ENCODE data around the gene MEF2A. TPM values are rescaled to one million over a fixed set of nuclear protein-coding genes. Genes with fewer than 3 reads are reported as not detected.

MEF2A gene
- total RNA-seq, 1 experiment from 2014 or later, result 29.6 TPM

DNA sequence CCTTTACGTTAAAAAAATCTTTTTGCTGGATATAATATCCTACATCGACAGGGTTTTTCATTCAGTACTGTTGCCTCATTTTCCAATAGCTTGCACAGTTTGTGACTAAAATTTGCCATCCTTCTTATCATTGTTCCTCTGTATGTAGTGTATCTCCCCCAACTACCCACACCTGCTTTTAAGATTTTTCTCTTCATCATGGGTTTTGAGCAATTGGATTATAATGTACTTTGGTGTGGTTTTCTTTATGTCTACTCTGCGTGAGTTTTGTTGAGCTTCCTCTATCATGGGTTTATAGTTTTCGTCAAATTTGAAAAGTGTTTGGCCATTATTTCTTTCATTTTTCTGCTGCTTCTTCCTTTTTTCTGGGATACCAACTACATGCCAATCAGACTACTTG is 39.6 kb upstream of the MEF2A start:
- no peak overlapping the region for H2AFZ ChIP-seq (ENCODE audit: low read depth, low read length, poor library complexity, severe bottlenecking)
- H4K20me1 ChIP-seq (ENCODE audit: insufficient read depth), result no peaks in the 10 kb centered on the region
- H3K4me1 ChIP-seq (ENCODE audit: control insufficient read depth in 1 of 2, insufficient read depth in 2 of 2, low read length in 2 of 2), result no peaks in the 10 kb centered on the region
- TF ChIP-seq CBX3 (IDR thresholded peaks at IDR 0.05; ENCODE audit: low read depth), result no peak
- no peak for TF ChIP-seq EZH2phosphoT487 (IDR thresholded peaks at IDR 0.05; ENCODE audit: borderline replicate concordance)
- intact Hi-C loops (cut with micrococcal nuclease), result no loop called here
- ChIA-PET RAD21 (ENCODE audit: low non-redundant PET in 1 of 2, low total read pairs in 2 of 2, uncharacterized antibody in 2 of 2, unreplicated experiment in 2 of 2) (no interaction called here), CTCF (no interaction called here), POLR2A (no interaction called here)
- no peaks in the 10 kb centered on the region for H3K27me3 ChIP-seq (ENCODE audit: insufficient read depth, low read length)
- ATAC-seq (no peak), DNase-seq (ENCODE audit: low read depth, low spot score) (no peak)
- H3K4me3 ChIP-seq (replicated peaks in 1 of 2; ENCODE audit: low read depth in 1 of 2, low read length in 2 of 2), result no peak overlapping the region
- H3K4me2 ChIP-seq (ENCODE audit: low read length), result no peak overlapping the region
- no TSS peak for BruUV-seq (replicated peaks)
- no peaks in the 10 kb centered on the region for H3K36me3 ChIP-seq (ENCODE audit: control insufficient read depth in 1 of 2, insufficient read depth in 2 of 2, low read length in 2 of 2)
- no peaks in the 10 kb centered on the region for H3K79me2 ChIP-seq (ENCODE audit: insufficient read depth, low read length)
- no peak overlapping the region for H3K27ac ChIP-seq (ENCODE audit: low read depth, low read length)
- H3K9ac ChIP-seq (ENCODE audit: low read length), result no peak overlapping the region
- no peaks in the 10 kb centered on the region for H3K9me3 ChIP-seq (ENCODE audit: control insufficient read depth in 1 of 2, insufficient read depth in 1 of 2, low read depth in 1 of 2, low read length in 2 of 2)
- no peaks in the 10 kb centered on the region for H3K9me2 ChIP-seq (ENCODE audit: insufficient read depth)

GRCh38 chr15:99526671-99527070 is 39.1 kb upstream of the MEF2A start:
- ChIA-PET POLR2A (no interaction called here), CTCF (no interaction called here), RAD21 (ENCODE audit: low non-redundant PET in 1 of 2, low total read pairs in 2 of 2, uncharacterized antibody in 2 of 2, unreplicated experiment in 2 of 2) (no interaction called here)
- ATAC-seq (no peak), DNase-seq (ENCODE audit: low read depth, low spot score) (no peak)
- TF ChIP-seq REST (IDR thresholded peaks at IDR 0.05; ENCODE audit: low read depth) (no peak), POLR2AphosphoS5 (IDR thresholded peaks at IDR 0.05; ENCODE audit: low read depth, low read length) (no peak), ELF1 (IDR thresholded peaks at IDR 0.05; ENCODE audit: borderline replicate concordance, low read depth) (no peak), RAD21 (IDR thresholded peaks at IDR 0.05; ENCODE audit: low read depth) (no peak), ZNF274 (IDR thresholded peaks at IDR 0.05; ENCODE audit: low read depth, low read length) (no peak), JUND (IDR thresholded peaks at IDR 0.05) (no peak)
- BruUV-seq (replicated peaks), result no TSS peak
- Histone ChIP-seq H3K4me3 (replicated peaks in 1 of 2; ENCODE audit: low read depth in 1 of 2, low read length in 2 of 2) (no peak overlapping the region), H3K9ac (ENCODE audit: low read length) (no peak overlapping the region), H3K4me1 (ENCODE audit: control insufficient read depth in 1 of 2, insufficient read depth in 2 of 2, low read length in 2 of 2) (no peaks in the 10 kb centered on the region), H3K27ac (ENCODE audit: low read depth, low read length) (no peak overlapping the region), H3K79me2 (ENCODE audit: insufficient read depth, low read length) (no peaks in the 10 kb centered on the region), H3K36me3 (ENCODE audit: control insufficient read depth in 1 of 2, insufficient read depth in 2 of 2, low read length in 2 of 2) (no peaks in the 10 kb centered on the region), H3K9me3 (ENCODE audit: control insufficient read depth in 1 of 2, insufficient read depth in 1 of 2, low read depth in 1 of 2, low read length in 2 of 2) (no peaks in the 10 kb centered on the region), H3K27me3 (ENCODE audit: insufficient read depth, low read length) (no peaks in the 10 kb centered on the region), H3K4me2 (ENCODE audit: low read length) (no peak overlapping the region), H2AFZ (ENCODE audit: low read depth, low read length, poor library complexity, severe bottlenecking) (no peak overlapping the region), H3K9me2 (ENCODE audit: insufficient read depth) (no peaks in the 10 kb centered on the region), H4K20me1 (ENCODE audit: insufficient read depth) (no peaks in the 10 kb centered on the region)
- intact Hi-C loops (cut with micrococcal nuclease), result no loop called here
